Myometrial cell (primary cell): ENCODE data around the gene EMC9. TPM values are rescaled to one million over a fixed set of nuclear protein-coding genes. Genes with fewer than 3 reads are reported as not detected.

Experiments
- total RNA-seq: library from RNA; depleted of rRNA; stranded (reverse); fragments of >200 nt; gene quantifications from 2 replicates; pipeline ENCODE4 v1.2.3, GENCODE V29; 2015

EMC9 gene
- 14.0 and 20.2 TPM in 2 replicates for total RNA-seq

GRCh38 chr14:24141097-24141880, at the start of gene EMC9:
Gene EMC9 (minus strand): TSS chr14:24141591. CDS start chr14:24141304, 287 bp downstream.

GRCh38 chr14:24188251-24189058, 47.1 kb upstream of the EMC9 start, which contains the start of gene IPO4:
Gene IPO4 (minus strand): TSS chr14:24188816. CDS start chr14:24188787, 29 bp downstream.

GRCh38 chr14:24171422-24172260, 30.2 kb upstream of the EMC9 start, which contains the start of gene REC8:
Gene REC8 (plus strand): TSS chr14:24172080. CDS start chr14:24172553, 473 bp downstream.

GRCh38 chr14:24160850-24161804, 19.7 kb upstream of the EMC9 start, which contains the start of gene IRF9:
Gene IRF9 (plus strand): TSS chr14:24161265. CDS start chr14:24162145, 880 bp downstream.

GRCh38 chr14:24146978-24147760, 5.8 kb upstream of the EMC9 start, which contains the start of gene RNF31:
Gene RNF31 (plus strand): TSS chr14:24147498. CDS start chr14:24147699, 201 bp downstream.

GRCh38 chr14:24146453-24146977, 5.1 kb upstream of the EMC9 start, which contains the start of gene PSME2:
Gene PSME2 (minus strand): TSS chr14:24146610. CDS start chr14:24146581, 29 bp downstream.

GRCh38 chr14:24135834-24136683, 5.3 kb downstream of the EMC9 start, which contains the start of gene PSME1:
Gene PSME1 (plus strand): TSS chr14:24136194. CDS start chr14:24136263, 69 bp downstream.

GRCh38 chr14:24130380-24130716, 11.0 kb downstream of the EMC9 start, which contains the start of gene FITM1:
Gene FITM1 (plus strand): TSS chr14:24130659. CDS start chr14:24131564, 905 bp downstream.

GRCh38 chr14:24114532-24115421, 26.6 kb downstream of the EMC9 start, which contains the start of the genes DCAF11 and NRL:
Gene DCAF11 (plus strand): TSS chr14:24114777. CDS start chr14:24115595, 818 bp downstream.
Gene NRL (minus strand): TSS chr14:24114949. CDS start chr14:24082848, 32,101 bp downstream.

GRCh38 chr14:24093901-24094840, 47.2 kb downstream of the EMC9 start, which contains the start of gene PCK2:
Gene PCK2 (plus strand): TSS chr14:24094311. CDS start chr14:24094406, 95 bp downstream.

Other genes starting within 250 kb of the EMC9 start
- gene DHRS4, start 187.8 kb downstream of the EMC9 start, total RNA-seq, result 59.7 and 83.0 TPM in 2 replicates
- 22.5 and 25.9 TPM in 2 replicates for gene DHRS4L2, start 152.7 kb downstream of the EMC9 start, total RNA-seq
- not detected in 2 replicates for gene CARMIL3, start 89.6 kb downstream of the EMC9 start, total RNA-seq
- not detected in 2 replicates for gene CPNE6, start 70.0 kb downstream of the EMC9 start, total RNA-seq
- gene PCK2, start 47.3 kb downstream of the EMC9 start, total RNA-seq, result 44.0 and 79.9 TPM in 2 replicates
- 57.1 and 70.3 TPM in 2 replicates for gene DCAF11, start 26.8 kb downstream of the EMC9 start, total RNA-seq
- gene NRL, start 26.6 kb downstream of the EMC9 start, total RNA-seq, result under 0.01 and 0.29 TPM in 2 replicates
- not detected in 2 replicates for gene FITM1, start 10.9 kb downstream of the EMC9 start, total RNA-seq
- gene PSME1, start 5.4 kb downstream of the EMC9 start, total RNA-seq, result 181 and 193 TPM in 2 replicates
- 105 and 124 TPM in 2 replicates for gene PSME2, start 5.0 kb upstream of the EMC9 start, total RNA-seq
- gene RNF31, start 5.9 kb upstream of the EMC9 start, total RNA-seq, result 35.7 and 41.8 TPM in 2 replicates
- gene IRF9, start 19.7 kb upstream of the EMC9 start, total RNA-seq, result 66.8 and 80.4 TPM in 2 replicates
- gene REC8, start 30.5 kb upstream of the EMC9 start, total RNA-seq, result 20.0 and 44.7 TPM in 2 replicates
- gene IPO4, start 47.2 kb upstream of the EMC9 start, total RNA-seq, result 70.4 and 79.0 TPM in 2 replicates
- gene TM9SF1, start 53.9 kb upstream of the EMC9 start, total RNA-seq, result 85.9 and 92.5 TPM in 2 replicates
- gene TSSK4, start 64.1 kb upstream of the EMC9 start, total RNA-seq, result not detected in 2 replicates
- 28.0 and 40.8 TPM in 2 replicates for gene CHMP4A, start 71.9 kb upstream of the EMC9 start, total RNA-seq
- gene MDP1, start 74.5 kb upstream of the EMC9 start, total RNA-seq, result 11.8 and 12.8 TPM in 2 replicates
- gene NEDD8, start 90.8 kb upstream of the EMC9 start, total RNA-seq, result 229 and 231 TPM in 2 replicates
- 83.0 and 111 TPM in 2 replicates for gene GMPR2, start 91.3 kb upstream of the EMC9 start, total RNA-seq
- 48.6 and 95.1 TPM in 2 replicates for gene TINF2, start 101.0 kb upstream of the EMC9 start, total RNA-seq
- 0.35 and 4.0 TPM in 2 replicates for gene TGM1, start 121.6 kb upstream of the EMC9 start, total RNA-seq
- gene RABGGTA, start 130.0 kb upstream of the EMC9 start, total RNA-seq, result 33.1 and 65.2 TPM in 2 replicates
- 15.3 and 21.3 TPM in 2 replicates for gene DHRS1, start 158.2 kb upstream of the EMC9 start, total RNA-seq
- 15.0 and 22.0 TPM in 2 replicates for gene NOP9, start 158.3 kb upstream of the EMC9 start, total RNA-seq
- 1.4 and 2.3 TPM in 2 replicates for gene CIDEB, start 166.4 kb upstream of the EMC9 start, total RNA-seq
- gene LTB4R2, start 168.5 kb upstream of the EMC9 start, total RNA-seq, result 0.18 and 1.4 TPM in 2 replicates
- gene LTB4R, start 169.9 kb upstream of the EMC9 start, total RNA-seq, result under 0.01 and 0.71 TPM in 2 replicates
- not detected in 2 replicates for gene ADCY4, start 193.5 kb upstream of the EMC9 start, total RNA-seq
- not detected in 2 replicates for gene RIPK3, start 198.4 kb upstream of the EMC9 start, total RNA-seq
- gene NFATC4, start 226.6 kb upstream of the EMC9 start, total RNA-seq, result 27.8 and 35.7 TPM in 2 replicates